ENCODE data around the gene MLC1. TPM values are rescaled to one million over a fixed set of nuclear protein-coding genes. Genes with fewer than 3 reads are reported as not detected.

Gene MLC1
- total RNA-seq, 4 donors from 2014 or later, result 0.07 to 0.13 TPM; not detected in 2

DNA sequence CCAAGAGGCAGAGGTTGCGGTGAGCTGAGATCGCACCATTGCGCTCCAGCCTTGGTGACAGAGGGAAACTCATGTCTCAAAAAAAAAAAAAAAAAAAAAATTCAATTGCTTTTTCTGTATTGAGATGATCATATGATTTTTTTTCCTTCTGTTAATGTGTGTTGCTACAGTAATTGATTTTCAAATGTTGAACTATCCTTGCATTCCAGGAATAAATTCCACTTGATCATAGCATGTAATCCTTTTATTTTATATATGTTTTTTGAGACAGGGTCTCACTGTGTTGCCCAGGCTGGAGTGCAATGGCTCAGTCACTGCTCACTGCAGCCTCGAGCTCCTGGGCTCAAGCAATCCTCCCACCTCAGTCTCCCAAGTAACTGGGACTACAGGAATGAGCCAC lies 37.9 kb upstream of the MLC1 start:
- no peak for ATAC-seq
- no peak overlapping the region for H3K27ac ChIP-seq
- TF ChIP-seq EP300 (IDR thresholded peaks at IDR 0.05) (no peak), POLR2A (IDR thresholded peaks at IDR 0.05) (no peak)
- H3K27me3 ChIP-seq, result peaks cover 17% of the 10 kb centered on the region
- H3K36me3 ChIP-seq, result no peaks in the 10 kb centered on the region
- H3K4me3 ChIP-seq, result no peak overlapping the region
- peaks cover 0 to 21% (median 0%) of the 10 kb centered on the region in 3 donors for H3K9me3 ChIP-seq
- 70 to 87% methylated on average over 4 of the region's 4 CpGs for WGBS, 2 donors (ENCODE audit: low coverage in 1 of 2)
- H3K4me1 ChIP-seq, result no peaks in the 10 kb centered on the region

DNA sequence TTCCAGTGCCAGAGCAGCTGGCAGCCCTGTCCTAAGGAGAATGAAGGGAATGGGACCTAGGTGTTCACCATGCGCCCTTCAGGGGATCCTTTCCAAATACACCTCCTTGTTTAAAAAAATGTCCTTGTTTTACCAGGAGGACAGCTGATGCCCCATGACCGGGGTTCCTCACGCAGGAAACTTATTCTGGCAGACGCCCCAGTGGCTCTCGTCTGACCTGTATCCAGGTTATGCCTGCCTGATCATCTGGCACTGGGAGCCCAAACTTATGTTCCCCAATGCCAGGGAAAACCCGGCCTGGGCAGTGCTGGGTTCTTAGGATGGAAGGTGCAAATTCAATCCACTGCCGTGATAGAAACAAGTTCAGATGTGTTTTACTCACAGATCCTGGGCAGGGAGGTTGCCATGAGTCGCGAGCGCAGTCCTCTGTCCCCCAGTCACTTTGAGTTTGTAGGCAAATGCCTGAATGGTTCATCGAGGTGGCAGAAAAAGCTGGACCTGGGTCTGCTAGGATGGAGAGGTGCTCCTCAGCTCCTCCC lies 36.0 kb upstream of the MLC1 start:
- peaks cover 20% of the 10 kb centered on the region for H3K27me3 ChIP-seq
- 60% methylated on average over 5 of the region's 11 CpGs; no CpG with 5 or more reads in 1 of the 2 donors for WGBS, 2 donors (ENCODE audit: low coverage in 1 of 2)
- no peaks in the 10 kb centered on the region for H3K4me1 ChIP-seq
- ATAC-seq, result no peak
- no peak overlapping the region for H3K27ac ChIP-seq
- peaks cover 0 to 21% (median 0%) of the 10 kb centered on the region in 3 donors for H3K9me3 ChIP-seq
- H3K4me3 ChIP-seq, result no peak overlapping the region
- no peaks in the 10 kb centered on the region for H3K36me3 ChIP-seq
- no peak for TF ChIP-seq EP300 (IDR thresholded peaks at IDR 0.05)
- TF ChIP-seq POLR2A (IDR thresholded peaks at IDR 0.05), result no peak
- TF ChIP-seq POLR2AphosphoS5 (IDR thresholded peaks at IDR 0.05), result no peak
- TF ChIP-seq, protein P1, sequence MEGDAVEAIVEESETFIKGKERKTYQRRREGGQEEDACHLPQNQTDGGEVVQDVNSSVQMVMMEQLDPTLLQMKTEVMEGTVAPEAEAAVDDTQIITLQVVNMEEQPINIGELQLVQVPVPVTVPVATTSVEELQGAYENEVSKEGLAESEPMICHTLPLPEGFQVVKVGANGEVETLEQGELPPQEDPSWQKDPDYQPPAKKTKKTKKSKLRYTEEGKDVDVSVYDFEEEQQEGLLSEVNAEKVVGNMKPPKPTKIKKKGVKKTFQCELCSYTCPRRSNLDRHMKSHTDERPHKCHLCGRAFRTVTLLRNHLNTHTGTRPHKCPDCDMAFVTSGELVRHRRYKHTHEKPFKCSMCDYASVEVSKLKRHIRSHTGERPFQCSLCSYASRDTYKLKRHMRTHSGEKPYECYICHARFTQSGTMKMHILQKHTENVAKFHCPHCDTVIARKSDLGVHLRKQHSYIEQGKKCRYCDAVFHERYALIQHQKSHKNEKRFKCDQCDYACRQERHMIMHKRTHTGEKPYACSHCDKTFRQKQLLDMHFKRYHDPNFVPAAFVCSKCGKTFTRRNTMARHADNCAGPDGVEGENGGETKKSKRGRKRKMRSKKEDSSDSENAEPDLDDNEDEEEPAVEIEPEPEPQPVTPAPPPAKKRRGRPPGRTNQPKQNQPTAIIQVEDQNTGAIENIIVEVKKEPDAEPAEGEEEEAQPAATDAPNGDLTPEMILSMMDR (IDR thresholded peaks at IDR 0.05), result no peak

DNA sequence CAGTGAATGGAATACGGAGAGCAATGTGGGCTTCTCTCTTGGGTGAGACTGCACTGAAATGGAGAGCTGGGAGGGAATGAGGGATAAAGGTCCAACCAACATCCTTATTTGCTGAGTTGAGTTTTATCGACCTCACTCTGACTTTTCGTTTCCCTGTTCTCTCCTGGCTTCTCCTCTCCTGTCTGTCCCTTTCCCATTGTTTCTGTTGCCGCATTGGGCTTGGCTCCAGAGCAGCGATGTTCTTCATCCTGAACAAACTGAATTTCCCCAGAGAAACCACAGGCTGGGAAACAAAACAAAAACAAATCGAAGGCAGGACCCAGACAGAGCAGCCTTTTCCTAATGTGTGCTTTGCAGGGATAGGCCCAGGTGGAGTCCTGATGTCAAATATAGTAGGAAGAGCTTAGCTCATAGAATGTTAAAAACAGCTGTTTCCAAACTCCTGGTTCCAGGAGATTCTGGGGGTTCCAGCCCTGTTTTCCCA lies 34.6 kb upstream of the MLC1 start:
- Histone ChIP-seq H3K9me3 (peaks cover 0 to 21% (median 0%) of the 10 kb centered on the region in 3 donors), H3K36me3 (no peaks in the 10 kb centered on the region), H3K27me3 (peaks cover 28% of the 10 kb centered on the region), H3K27ac (no peak overlapping the region), H3K4me1 (peaks cover 0 to 2% (median 0%) of the 10 kb centered on the region in 3 donors), H3K4me3 (no peak overlapping the region)
- 40% methylated on average over 5 of the region's 6 CpGs; no CpG with 5 or more reads in 1 of the 2 donors for WGBS, 2 donors (ENCODE audit: low coverage in 1 of 2)
- TF ChIP-seq POLR2AphosphoS5 (IDR thresholded peaks at IDR 0.05), result no peak
- TF ChIP-seq POLR2A (IDR thresholded peaks at IDR 0.05), result no peak
- no peak for TF ChIP-seq EP300 (IDR thresholded peaks at IDR 0.05)
- TF ChIP-seq, protein P1 (IDR thresholded peaks at IDR 0.05), result no peak
- no peak for ATAC-seq

DNA sequence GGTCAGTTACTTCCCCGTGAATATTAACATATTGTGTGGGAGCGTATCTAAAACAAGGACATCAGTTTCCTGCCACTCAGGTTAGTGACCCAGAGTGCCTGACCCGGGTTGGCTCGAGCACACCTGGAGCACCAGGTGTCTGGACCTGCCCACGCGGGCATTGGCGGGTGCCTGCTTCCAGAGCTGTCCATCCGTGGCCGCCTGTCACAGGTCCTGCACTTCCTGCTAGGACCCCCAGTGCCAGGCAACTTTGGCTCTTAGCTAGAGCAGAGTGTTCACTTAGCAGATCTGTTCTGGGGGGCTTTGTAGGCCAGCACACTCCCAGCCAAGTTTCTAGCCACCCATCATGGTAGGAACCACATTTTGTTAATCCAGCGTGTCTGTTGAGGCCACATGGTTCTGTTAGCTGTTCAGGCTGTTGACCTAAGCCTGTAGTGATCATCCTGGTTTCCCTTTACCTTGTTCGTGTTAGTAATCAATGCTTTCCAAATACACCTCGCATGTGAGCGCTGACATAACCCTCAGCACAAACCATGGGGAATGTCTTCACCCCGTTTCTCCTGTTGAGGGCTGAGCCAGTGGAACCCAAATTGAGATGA lies 34.0 kb upstream of the MLC1 start:
- peaks cover 0 to 21% (median 0%) of the 10 kb centered on the region in 3 donors for H3K9me3 ChIP-seq
- peaks cover 0 to 8% (median 0%) of the 10 kb centered on the region in 3 donors for H3K4me1 ChIP-seq
- H3K4me3 ChIP-seq, result no peak overlapping the region
- WGBS, 2 donors (ENCODE audit: low coverage in 1 of 2), result 77 to 100% methylated on average over 2 to 4 of the region's 14 CpGs
- no peaks in the 10 kb centered on the region for H3K36me3 ChIP-seq
- no peak for TF ChIP-seq POLR2A (IDR thresholded peaks at IDR 0.05)
- TF ChIP-seq EP300 (IDR thresholded peaks at IDR 0.05), result no peak
- TF ChIP-seq, protein P1 (IDR thresholded peaks at IDR 0.05), result no peak
- TF ChIP-seq POLR2AphosphoS5 (IDR thresholded peaks at IDR 0.05), result no peak
- peaks cover 28% of the 10 kb centered on the region for H3K27me3 ChIP-seq
- H3K27ac ChIP-seq, result no peak overlapping the region
- no peak for ATAC-seq

DNA sequence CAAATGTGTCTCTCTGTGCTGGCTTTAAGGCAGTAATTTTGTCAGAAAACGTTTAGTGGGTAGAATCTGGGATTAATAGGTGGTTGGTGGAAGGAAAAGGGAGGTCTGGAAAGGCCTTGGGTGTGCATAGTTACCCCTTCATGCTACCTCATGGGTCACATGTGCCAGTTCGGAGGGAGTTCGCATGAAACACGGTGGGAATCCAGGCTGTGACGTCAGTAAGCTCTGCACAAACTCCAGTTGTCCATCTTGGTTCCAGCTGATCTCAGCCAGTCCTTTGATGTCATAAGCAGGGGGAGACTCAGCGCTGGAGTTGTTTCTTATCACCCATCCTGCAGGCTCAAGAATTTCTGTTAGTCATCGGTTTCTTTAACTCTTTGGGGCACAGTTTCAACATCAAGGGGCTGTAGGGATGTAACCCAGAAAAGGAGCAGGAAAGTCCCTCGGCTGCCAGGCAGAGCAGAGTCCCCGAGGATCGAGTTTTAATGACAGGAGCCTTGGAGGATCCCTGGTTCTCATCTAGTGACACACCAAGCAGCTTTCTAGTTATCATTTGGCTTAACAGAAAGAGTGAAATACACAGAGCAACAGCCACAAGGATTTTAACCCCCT lies 33.4 kb upstream of the MLC1 start:
- ATAC-seq, result no peak
- Histone ChIP-seq H3K36me3 (no peaks in the 10 kb centered on the region), H3K27me3 (peaks cover 28% of the 10 kb centered on the region), H3K4me3 (no peak overlapping the region), H3K9me3 (peaks cover 0 to 21% (median 0%) of the 10 kb centered on the region in 3 donors), H3K4me1 (peaks cover 0 to 8% (median 0%) of the 10 kb centered on the region in 3 donors), H3K27ac (no peak overlapping the region)
- no peak for TF ChIP-seq EP300 (IDR thresholded peaks at IDR 0.05)
- no peak for TF ChIP-seq POLR2A (IDR thresholded peaks at IDR 0.05)
- TF ChIP-seq, protein P1 (IDR thresholded peaks at IDR 0.05), result no peak
- no peak for TF ChIP-seq POLR2AphosphoS5 (IDR thresholded peaks at IDR 0.05)
- 20 to 23% methylated on average over 3 to 10 of the region's 10 CpGs for WGBS, 2 donors (ENCODE audit: low coverage in 1 of 2)

Data from gastroesophageal sphincter (tissue), 4 donors.